OCI-M1 (cell line): ENCODE results near the gene CDHR2.

Experiments used
- DNase-seq: peaks from one replicate; lab custom pipeline; 2025; lab: John Stamatoyannopoulos, UW

The CDHR2 gene

DNA sequence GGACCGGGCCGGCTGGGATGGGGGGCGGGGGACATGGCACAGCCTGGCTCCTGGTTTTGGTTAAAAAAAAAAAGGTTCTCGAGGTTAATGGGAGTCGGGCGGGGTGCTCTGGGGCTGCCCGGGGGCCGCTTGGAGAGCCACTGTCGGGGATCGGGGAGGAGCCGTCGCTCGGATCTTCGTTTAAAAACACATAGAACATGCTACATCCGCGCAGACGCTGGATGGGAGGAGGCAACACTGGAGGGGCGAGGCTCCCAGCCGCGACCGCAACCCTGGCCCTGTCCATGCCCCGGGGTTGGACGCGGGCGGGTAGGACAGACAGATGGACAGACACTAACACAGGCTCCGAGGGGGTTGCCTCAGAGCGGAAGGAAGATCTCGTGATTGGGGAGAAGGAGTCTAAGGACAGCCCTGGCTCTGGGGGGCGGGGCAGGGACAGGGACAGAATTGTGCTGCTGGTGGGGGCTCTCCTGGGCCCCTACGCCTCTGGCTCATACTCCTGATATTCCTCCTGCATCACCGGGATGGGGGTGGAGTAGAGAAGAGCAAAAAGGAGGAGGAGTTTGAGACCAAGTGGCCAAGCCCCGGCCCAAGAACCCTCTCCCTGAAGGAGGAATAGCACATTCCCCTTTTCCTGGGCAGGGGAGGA lies 71.3 kb downstream of the CDHR2 start:
- peak; percentile 26 for DNase-seq

DNA sequence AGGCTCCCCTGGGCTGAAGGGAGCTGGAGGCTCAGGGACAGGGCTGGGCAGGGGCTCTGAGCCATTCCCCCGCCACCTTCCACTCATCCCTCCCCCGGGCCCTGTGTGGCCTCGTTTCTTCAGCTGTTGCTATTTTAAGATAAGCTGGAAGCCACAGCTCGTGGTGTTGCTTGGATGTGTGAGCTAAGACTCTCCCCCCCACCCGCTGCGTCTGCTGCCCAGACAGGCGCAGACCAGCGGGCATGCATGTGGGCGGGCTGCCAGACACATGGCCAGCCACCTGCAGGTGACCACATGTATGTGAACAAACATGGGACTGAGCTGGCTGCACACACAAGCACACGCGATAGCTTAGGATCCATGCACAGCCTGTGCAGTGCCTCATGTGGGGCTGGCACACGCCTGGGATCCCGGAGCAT lies 72.5 kb downstream of the CDHR2 start:
- DNase-seq: peak; percentile 37

DNA sequence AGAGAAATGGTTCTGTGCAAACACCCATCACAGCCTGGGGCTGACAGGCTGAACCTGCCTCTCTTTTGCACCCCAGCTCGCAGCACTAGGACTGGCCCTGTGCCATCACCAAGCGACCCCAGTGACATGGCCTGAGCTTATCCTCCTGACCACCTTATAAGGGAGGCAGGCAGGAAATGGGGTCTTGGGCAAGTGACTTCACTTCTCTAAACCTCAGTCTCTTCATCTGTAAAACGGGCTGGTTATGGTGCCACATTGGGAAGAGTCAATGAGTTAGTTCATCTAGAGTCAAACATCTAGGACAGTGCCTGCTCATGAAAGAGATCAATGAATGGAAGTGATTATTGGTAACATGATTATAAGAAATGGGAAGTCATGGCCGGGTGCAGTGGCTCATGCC lies 75.0 kb downstream of the CDHR2 start:
- no peak for DNase-seq

DNA sequence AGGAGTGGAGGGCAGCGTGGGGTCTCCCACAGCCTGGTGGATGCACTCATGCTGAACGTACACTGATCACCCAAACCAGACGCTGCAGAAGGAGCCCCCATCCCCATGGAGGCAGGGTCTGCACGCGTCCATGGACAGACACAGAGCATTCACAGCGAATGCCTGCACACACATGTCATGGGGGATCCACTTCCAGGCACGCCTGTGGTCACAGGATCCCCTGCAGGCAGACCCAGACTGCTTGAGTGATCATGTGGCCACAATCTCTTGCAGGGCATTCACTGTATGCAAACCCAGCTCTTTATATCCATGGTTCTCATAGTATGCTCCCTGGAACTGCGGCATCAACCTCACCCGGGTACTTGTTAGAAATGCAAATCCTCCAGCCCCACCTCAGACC lies 75.8 kb downstream of the CDHR2 start:
- no peak for DNase-seq

DNA sequence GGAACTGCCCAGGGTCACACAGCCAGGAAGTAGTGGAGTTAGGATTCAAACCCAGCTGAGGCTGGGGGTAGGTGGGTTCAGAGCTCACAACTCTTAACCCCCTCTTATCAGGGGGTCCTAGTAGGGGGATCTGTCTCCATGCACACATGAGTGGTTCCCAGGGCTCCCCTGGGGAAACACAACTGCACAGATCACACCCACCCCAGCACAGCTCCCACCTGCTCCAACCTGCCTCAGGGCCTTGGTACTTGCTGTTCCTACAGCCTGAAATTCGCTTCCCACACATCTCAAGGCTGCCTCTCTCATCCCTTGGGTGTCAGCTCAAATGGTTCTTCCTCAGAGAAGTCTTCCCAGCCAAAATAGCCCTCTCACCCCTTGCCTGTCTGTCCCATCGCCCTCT lies 76.4 kb downstream of the CDHR2 start:
- DNase-seq: no peak

DNA sequence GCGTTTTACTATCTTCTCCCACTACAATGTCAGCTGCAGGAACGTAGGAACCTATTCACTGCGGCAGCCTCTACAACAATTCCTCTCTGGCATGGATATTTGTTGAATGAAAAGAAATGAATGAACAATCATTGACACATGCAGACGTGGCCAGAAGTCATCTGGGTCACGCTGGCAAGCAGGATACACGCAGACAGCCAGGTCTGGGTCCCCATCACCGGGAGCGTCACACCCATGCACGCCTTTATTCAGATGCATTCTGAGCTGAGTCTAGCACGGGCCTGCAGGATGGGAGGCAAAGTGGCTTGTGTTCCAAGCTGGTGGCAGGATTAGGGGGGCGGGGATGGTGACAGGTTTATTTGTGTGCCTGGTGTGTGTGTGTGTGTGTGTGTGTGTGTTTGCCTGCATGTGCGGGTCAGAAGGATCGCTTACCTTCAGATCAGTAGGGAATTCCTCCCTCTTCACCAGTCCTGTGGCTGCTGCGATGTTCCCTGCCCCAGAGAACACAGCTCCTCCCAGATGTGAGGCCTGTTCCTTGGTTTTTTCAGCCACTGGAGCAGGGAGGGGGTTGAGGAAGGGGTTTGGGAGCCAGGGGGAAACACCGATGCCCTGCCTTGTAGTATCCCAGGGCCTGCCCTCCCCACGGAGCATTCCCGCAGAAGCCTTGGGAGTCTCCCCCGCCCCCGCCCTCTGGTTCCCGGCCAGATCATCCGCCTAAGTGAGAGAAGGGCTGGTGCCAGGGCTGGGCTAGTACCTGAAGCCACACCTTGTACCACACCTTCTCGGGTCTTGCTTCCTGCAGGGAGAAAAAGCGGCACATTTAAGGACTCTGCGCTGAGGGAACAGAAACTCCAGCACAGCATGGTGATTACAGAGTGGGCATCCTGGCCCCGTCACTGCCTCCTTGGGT lies 77.1 kb downstream of the CDHR2 start:
- DNase-seq: no peak

DNA sequence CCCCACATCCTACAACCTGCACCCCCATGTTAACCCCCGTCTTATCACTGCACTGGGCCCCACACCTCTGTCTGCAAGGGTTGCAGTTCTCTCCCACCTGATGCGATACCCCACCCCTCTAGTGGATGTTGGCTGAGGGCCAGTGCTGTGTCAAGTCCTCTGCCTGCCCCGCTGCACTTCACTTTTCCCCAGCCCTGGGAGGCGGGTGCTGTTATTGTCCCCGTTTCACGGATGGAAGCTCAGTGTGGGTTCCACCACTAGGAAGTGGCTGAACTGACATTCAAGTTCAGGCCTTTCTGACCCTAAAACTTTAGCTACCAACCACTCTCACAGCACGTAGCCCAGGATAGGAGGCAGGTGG lies 77.7 kb downstream of the CDHR2 start:
- DNase-seq: no peak

DNA sequence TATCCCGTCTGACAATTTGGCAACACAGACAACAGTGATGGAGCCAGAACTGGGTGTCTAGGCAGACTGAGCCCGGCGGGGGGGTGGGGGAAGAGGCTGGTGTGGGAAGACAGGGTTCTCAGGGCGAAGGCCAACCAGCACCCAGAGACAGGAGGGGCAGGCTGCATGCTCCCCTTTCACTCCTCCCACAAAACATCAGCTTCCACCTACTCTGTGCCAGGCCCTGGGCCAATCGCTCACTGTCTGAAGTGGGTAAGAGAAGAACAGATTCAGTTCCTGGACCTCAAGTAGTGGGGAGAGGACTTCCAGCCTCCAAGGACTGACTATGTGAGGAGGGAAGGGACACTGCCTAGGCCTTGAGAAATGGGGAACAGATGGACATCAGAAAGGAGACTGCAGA lies 78.4 kb downstream of the CDHR2 start:
- no peak for DNase-seq

DNA sequence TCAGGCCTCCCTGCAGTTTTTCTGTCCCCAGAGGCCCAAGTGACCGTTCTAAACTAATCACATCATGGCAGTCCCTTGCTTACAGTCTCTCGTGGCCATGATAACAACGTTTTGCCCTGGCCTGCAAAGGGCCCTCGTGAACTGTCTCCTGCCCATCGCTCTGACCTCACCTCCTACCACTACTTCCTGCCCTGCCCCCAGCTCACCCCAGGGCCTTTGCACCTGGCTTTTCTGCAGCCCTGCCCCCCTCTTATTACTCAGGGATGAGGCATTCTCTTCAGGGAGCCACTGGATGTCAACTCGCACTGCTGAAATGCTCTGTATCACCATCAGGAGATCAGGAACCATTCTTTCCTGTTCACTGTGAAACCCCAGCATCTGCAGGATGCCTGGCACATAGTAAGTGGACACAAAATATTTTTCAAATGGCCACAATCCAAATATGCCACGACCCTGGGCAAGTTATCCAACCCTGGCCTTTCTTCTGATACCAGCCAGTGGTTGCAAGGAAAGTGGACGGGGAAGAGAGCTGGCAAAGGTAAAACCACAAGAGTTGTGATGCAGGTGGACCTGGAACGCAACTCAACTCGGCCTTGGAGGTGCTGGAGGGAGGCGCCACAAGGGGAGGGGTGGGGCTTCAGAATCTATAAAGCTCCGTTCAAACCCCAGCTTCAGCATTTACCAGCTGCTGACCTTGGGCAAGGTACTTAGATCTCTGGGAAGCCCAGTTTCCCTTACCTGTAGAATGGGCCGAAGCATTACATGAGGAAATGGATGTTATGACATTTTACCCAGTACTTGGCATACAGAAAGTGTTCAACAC lies 79.5 kb downstream of the CDHR2 start:
- DNase-seq: no peak

DNA sequence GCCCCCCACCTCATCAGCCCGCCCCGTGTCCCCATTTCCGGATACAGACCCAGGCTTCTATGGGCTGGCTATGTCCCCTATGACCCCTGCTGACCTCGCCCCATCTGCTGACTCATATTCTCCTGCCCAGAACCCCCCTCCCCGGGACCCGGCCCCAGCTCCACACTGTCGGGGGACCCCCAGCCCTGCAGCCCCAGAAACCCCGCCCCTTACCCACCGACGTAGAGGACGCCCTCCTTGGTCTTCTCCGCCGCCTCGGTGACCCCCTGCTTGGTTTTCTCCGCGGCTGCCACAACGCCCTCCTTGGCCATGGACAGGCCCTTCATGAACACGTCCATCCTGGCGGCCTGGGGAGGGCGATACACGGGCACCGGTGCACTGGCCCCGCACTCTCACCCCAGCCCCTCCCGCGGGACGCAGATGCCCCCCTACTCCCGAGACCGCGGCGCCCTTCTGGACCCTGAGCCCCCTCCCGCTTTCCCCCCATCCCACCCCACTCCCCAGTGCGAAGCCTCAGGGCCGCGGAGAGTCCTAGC lies 80.2 kb downstream of the CDHR2 start:
- DNase-seq: no peak

DNA sequence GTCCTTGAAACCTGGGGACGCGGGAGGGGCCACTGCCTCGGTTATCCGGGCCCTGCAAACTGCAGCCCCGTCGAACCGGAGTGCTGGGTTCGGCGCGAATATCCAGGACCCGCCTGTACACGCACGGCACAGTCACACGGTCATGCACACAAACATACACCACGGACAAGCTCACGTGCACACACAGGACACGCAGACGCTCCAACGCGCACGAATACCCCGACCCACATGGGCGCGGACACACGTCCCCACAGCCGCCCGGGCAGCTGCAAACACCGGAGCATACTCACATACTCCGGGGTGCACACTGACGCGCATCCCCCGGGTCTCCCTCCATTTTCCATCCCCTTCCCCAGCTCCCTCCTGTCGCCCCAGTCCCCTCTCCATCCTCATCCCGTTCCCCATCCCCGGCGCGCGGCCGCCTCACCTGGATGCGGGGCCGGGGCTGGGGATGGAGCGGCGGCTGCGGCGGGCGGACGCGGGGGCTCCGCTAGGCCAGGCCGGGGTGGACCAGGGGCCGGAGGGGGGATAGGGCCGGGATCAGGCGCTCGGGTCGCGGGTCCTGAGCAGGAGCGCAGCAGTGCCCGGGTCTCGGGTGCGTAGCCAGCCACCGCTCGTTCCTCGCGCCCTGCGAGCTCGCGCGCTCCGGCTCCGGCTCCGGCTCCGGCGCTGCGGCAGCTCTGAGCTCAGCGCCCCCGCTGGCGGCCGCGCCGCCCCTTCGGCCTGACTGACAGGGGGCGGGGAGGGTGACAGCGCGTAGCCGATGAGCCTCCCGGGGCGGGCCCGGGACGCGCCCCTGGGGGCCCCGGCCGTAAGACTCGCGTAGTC lies 80.9 kb downstream of the CDHR2 start, which contains the start of the genes EIF4E1B and SNCB:
Gene EIF4E1B (plus strand): TSS at position 823 of the 828 bp plus-strand sequence. CDS start 12,113 bp downstream, outside the sequence.
Gene SNCB (minus strand): TSS at position 682 of the 828 bp plus-strand sequence. CDS start 880 bp downstream, outside the sequence.
- no peak for DNase-seq

DNA sequence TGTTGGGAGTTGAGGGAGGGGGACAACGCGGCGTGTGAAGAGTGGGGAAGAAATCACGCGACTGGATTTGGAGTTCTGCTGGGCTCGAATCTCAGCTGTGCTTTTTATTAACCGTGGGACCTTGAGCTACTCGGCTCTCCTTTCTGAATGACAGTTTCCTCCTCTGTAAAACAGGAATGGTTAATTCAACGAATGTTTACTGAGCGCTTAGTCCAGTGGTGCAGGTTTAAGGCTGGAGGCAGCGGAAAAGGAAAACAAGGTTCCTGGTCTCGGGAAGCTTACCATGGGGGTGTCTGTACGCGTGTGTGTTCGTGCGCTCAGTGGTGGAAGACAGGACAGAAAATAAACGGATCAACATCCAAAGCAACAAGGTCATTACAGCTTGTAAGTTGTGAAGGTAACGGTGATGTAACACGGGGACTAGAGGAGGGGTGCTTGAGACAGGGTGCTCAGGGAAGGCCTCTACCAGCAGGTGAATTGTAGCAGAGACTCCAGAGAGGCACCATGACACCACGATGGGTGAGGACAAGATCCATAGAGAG lies 81.6 kb downstream of the CDHR2 start:
- no peak for DNase-seq

DNA sequence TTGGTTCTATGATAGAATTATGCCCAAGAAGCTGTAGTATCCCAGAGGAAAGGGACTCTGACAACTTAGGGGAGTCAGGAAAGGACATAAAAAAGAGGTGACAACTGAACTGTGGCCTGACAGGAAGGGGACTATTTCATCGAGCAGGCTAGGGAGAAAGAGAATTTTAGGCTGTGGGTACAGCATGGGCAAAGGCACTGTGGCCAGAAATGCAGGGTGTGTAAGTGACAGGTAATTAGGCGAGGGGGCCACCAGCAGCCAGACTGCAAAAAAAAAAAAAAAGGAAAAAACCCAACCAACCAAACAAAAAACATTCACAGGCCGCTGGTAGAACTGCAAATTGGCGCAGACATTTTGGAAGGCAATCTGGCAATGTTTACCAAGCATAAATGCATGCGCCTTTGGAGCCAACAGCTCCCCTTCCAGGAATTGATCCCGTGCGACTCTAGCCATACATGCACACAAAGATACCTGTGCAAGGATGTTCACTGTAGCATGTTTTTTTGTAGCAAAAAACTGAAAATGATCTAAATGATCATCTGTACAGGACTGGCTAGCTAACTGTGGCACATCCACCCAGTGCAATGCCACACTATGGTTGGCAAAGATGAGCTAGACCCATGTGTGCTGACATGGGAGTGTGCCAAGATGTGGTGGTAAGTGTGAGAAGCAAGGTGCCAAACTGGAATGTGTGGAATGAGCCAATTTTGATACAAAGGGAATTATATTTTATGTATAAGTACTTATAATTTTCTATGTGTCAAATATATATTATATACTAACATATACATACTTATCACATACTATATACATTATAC lies 82.5 kb downstream of the CDHR2 start:
- DNase-seq: no peak

DNA sequence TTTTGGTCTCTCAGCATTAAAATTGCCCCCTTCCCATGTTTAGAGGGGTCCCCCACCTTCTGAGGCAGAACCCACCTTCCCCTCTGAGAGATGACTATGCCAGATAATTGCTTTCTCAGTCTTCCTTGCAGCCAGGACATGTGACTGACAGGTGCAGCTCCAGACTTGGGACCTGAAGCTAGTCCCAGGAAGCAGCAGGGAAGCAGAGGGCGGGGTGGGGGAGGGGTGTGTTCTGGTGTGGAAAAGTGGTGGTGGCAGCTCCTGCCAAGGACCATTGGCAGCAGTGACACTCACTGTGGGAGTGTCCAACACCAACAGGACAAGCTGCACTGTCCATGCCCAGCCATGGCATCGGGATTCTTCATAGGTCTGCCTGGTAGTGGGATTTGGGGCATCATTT lies 83.6 kb downstream of the CDHR2 start:
- no peak for DNase-seq

DNA sequence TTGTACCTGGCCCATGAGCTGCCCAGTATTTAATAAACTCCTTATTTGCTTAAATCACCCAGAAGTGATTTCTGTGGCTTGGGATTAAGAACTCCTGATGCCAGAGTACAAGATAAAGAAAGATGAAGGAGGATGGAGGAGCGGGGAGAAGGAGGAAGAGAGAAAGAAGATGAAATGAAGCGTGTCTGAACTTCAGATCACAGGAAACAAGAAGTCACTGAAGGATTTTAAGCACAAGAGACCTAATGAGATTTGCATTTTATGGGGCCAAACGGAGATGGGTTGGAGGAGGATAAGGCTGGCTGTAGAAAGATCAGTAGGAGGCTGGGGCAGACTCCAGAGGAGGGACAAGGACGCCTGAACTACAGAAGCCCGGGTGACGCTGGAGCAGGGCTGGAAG lies 84.5 kb downstream of the CDHR2 start:
- DNase-seq: no peak

DNA sequence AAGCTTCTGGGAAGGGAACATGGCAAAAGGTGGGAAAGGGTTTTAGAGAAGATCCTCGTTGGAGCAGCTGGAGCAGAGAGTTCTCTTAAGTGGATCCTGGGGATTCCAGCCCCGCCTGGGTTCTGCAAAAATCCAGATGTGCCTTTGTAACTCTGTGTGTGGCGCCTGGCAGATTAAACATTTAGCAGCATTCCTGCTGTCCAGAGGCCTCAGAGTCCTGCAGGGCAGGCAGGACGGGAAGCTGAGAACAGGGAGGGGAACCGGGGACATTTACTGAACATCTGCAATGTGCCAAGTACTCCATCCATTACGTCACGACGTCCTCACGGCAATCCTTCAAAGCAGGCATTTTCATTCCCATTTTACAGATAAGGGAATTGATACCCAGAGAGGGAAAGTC lies 87.3 kb downstream of the CDHR2 start:
- DNase-seq: no peak

DNA sequence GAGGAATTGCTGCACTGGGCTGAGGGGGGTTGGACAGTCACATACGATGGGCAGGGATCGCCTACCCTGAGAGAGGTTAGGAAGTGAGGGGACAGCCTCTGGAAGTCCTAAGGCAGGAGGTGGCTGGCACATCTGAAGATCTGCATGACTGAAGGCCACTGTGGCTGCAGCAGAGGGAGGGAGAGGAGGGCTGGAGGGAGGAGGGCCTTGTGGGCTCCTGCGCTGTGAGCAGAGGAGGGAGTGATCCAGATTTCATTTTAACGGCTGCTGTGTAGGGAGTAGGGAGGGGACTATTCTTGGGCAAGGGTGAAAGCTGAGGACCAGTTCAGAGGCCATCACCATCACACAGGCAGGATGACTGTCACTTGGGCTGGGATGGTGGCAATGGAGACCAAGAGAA lies 88.4 kb downstream of the CDHR2 start:
- no peak for DNase-seq

DNA sequence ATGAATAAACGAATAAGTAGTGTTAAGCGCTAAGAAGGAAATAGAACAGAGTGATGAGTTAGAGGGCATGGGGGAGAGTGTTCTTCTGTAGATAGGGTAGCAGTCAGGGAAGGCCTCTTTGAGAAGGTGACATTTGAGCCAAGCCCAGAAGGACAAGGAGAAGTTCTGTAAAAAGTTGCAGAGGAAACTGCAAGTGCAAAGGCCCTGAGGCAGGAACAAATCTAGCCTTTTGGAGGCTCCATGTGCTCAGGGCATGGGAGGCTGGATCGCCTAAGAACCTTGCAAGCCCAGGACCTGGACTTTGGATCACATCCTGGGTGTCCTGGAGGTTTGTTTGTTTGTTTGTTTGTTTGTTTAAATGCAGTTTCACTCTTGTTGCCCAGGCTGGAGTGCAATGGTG lies 89.3 kb downstream of the CDHR2 start:
- no peak for DNase-seq

DNA sequence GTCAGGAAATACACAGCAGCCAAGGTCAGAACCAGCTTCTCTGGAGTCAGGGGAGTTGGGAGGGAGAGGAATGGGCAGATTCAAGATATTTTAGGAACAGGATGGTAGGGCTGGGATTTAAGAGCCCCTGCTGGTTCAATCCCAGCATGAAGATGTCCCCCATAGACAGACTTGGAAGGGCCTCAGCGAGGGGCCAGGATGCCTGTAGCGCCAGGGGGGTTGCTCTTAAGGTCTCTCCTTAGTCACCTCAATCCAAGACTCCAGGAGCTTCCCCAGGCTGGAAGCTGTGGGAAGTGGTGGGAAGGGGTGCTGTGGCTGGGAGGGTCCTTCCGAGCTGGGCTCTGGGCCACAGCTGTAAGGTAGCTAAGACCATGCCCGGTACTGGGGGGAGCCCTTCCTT lies 90.1 kb downstream of the CDHR2 start:
- no peak for DNase-seq

DNA sequence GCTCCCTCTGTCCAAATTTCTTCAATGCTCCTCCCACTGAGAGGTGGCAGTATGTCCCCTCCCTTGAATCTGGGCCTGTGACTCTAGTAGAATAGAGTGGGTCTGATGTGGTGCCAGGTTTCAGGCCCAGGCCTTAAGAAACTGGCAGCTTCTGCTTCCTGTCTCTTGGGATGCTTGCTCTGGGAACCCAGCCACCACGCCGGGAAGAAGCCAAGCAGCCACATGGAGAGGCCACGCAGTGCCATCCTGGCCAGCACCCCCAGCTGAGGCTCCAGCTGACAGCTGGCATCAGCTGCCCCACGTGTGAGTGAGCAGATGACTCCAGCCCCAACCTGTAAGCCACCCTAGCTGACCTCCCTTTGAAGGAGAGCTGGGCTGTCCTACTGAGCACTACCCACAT lies 90.8 kb downstream of the CDHR2 start:
- no peak for DNase-seq
